ENCODE results near the gene MRPS35. TPM values are rescaled to one million over a fixed set of nuclear protein-coding genes. Genes with fewer than 3 reads are reported as not detected.
A peak's percentile ranks its signal among the peaks of the same experiment; 100 is the strongest.

The MRPS35 gene
- total RNA-seq, 4 donors from 2014 or later, result 50.8 to 74.0 (median 57.5) TPM

GRCh38 chr12:27695556-27696292 is 14.9 kb upstream of the MRPS35 start:
- 90 to 91% methylated on average over 6 of the region's 6 CpGs for WGBS, 2 donors
- no peaks in the 10 kb centered on the region for H3K27me3 ChIP-seq
- H3K4me3 ChIP-seq (replicated peaks in 1 of 3), result no peak overlapping the region
- no peak overlapping the region for H3K27ac ChIP-seq
- peaks cover 44 to 49% of the 10 kb centered on the region in 2 donors for H3K36me3 ChIP-seq
- no peaks in the 10 kb centered on the region for H3K9me3 ChIP-seq
- H3K4me1 ChIP-seq, result no peaks in the 10 kb centered on the region
- no peak for DNase-seq
- intact Hi-C loops (cut with DNase I), result no loop called here
- TF ChIP-seq, protein P1, sequence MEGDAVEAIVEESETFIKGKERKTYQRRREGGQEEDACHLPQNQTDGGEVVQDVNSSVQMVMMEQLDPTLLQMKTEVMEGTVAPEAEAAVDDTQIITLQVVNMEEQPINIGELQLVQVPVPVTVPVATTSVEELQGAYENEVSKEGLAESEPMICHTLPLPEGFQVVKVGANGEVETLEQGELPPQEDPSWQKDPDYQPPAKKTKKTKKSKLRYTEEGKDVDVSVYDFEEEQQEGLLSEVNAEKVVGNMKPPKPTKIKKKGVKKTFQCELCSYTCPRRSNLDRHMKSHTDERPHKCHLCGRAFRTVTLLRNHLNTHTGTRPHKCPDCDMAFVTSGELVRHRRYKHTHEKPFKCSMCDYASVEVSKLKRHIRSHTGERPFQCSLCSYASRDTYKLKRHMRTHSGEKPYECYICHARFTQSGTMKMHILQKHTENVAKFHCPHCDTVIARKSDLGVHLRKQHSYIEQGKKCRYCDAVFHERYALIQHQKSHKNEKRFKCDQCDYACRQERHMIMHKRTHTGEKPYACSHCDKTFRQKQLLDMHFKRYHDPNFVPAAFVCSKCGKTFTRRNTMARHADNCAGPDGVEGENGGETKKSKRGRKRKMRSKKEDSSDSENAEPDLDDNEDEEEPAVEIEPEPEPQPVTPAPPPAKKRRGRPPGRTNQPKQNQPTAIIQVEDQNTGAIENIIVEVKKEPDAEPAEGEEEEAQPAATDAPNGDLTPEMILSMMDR (IDR thresholded peaks at IDR 0.05), result no peak
- TF ChIP-seq POLR2A (IDR thresholded peaks at IDR 0.05), result no peak

GRCh38 chr12:27696293-27696652 is 14.4 kb upstream of the MRPS35 start, which contains the start of gene REP15:
TSS of gene REP15 (plus strand) at chr12:27696447. CDS start at chr12:27696563, 116 bp downstream.
- 79 to 86% methylated on average over 5 of the region's 5 CpGs for WGBS, 2 donors
- TF ChIP-seq, protein P1 (IDR thresholded peaks at IDR 0.05), result no peak
- no peak for TF ChIP-seq POLR2A (IDR thresholded peaks at IDR 0.05)
- no peaks in the 10 kb centered on the region for H3K4me1 ChIP-seq
- no peaks in the 10 kb centered on the region for H3K9me3 ChIP-seq
- H3K4me3 ChIP-seq (replicated peaks in 1 of 3), result no peak within 1 kb of the TSS
- no peak within 1 kb of the TSS for H3K27ac ChIP-seq
- intact Hi-C loops (cut with DNase I), result no loop called here
- no peaks in the 10 kb centered on the region for H3K27me3 ChIP-seq
- no peak for DNase-seq
- peaks cover 41 to 46% of the 10 kb centered on the region in 2 donors for H3K36me3 ChIP-seq

DNA sequence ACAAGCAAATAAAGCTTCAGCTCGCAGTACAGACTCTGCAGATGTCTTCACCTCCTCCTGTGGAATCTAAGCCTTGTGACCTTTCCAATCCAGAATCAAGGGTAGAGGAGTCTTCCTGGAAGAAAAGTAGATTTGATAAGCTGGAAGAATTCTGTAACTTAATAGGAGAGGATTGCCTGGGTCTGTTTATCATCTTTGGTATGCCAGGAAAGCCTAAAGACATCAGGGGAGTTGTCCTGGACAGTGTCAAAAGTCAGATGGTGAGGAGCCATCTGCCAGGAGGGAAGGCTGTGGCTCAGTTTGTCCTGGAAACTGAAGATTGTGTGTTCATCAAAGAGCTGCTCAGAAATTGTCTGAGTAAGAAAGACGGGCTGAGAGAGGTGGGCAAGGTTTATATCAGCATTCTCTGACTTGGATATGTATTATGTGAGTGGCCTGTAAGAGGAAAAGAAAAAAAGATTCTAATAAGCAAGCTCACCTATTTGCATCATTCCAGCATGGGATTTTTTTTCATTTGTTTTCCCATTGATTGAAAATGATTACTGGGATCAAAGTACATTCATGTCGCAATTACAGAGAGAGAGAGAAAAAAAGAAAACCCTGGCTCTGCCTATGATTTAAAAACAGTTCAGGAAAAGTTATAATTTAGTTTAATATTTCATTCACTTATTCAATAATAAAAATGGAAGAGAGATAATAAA is 13.6 kb upstream of the MRPS35 start:
- TF ChIP-seq POLR2A (IDR thresholded peaks at IDR 0.05), result no peak
- TF ChIP-seq, protein P1 (IDR thresholded peaks at IDR 0.05), result no peak
- Histone ChIP-seq H3K4me3 (replicated peaks in 1 of 3) (no peak overlapping the region), H3K36me3 (peaks cover 34 to 41% of the 10 kb centered on the region in 2 donors)

DNA sequence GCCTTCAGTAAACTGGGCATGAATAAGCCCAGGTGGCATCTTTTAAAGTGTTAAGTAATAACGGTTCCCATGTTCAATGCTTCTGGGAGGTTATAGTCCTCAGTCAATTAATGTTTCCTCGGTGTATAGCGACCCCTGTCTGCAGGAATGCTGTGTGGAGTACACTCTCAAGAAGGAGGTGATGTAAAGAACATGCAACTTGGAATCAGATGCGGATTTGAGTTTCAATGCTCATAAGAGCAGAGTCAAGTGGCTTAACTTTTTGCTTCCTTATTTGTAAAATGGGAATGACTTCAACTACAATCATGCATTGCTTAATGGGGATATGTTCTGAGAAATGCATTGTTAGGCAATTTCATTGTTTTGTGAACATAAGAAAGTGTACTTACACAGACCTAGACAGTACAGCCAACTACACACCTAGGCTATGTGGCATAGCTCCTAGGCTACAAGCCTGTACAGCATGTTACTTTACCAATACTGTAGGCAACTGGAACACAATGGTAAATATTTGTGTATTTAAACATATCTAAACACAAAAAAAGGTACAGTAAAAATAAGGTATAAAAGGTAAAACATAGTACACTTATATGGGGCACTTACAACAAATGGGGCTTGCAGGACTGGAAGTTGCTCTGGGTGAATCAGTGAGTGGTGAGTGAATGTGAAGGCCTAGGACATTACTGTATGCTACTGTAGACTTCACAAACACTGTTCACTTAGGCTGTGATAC is 6.7 kb upstream of the MRPS35 start:
- 6% methylated on average over 4 of the region's 4 CpGs for WGBS, 2 donors
- no peaks in the 10 kb centered on the region for H3K36me3 ChIP-seq
- peak; percentile 62 to 68 for DNase-seq
- no peaks in the 10 kb centered on the region for H3K9me3 ChIP-seq
- H3K27me3 ChIP-seq, result no peaks in the 10 kb centered on the region
- no peak overlapping the region for H3K4me3 ChIP-seq (replicated peaks in 1 of 3)
- no peak for TF ChIP-seq POLR2A (IDR thresholded peaks at IDR 0.05)
- TF ChIP-seq, protein P1 (IDR thresholded peaks at IDR 0.05), result peak; percentile 45 to 80 (median 76)
- intact Hi-C loops (cut with DNase I), result no loop called here
- H3K4me1 ChIP-seq, result no peaks in the 10 kb centered on the region
- no peak overlapping the region for H3K27ac ChIP-seq

More for the DNA sequence above, 13.6 kb upstream of the MRPS35 start:
- Histone ChIP-seq H3K9me3 (no peaks in the 10 kb centered on the region), H3K27ac (no peak overlapping the region), H3K4me1 (no peaks in the 10 kb centered on the region), H3K27me3 (no peaks in the 10 kb centered on the region)
- no peak for DNase-seq
- 88 to 94% methylated on average over 3 of the region's 3 CpGs for WGBS, 2 donors
- intact Hi-C loops (cut with DNase I), result no loop called here
